PC-3 (cell line): ENCODE data around the gene IQSEC1.

Source experiments
- EZH2phosphoT487 ChIP-seq: fragments of 300-600 bp; sonication (generic); IDR thresholded peaks from 2 replicates; pipeline ENCODE4 v1.6.1; 2018; ENCODE audit warnings: mild to moderate bottlenecking, antibody characterized with exemption, low read length, borderline replicate concordance
- TF ChIP-seq, protein P1 (sequence below): fragments of 300-600 bp; sonication (generic); conservative IDR thresholded peaks from 2 replicates; pipeline ENCODE4 v1.5.1; 2017; ENCODE audit warnings: antibody characterized with exemption, low read depth, mild to moderate bottlenecking, low read length

DNA sequence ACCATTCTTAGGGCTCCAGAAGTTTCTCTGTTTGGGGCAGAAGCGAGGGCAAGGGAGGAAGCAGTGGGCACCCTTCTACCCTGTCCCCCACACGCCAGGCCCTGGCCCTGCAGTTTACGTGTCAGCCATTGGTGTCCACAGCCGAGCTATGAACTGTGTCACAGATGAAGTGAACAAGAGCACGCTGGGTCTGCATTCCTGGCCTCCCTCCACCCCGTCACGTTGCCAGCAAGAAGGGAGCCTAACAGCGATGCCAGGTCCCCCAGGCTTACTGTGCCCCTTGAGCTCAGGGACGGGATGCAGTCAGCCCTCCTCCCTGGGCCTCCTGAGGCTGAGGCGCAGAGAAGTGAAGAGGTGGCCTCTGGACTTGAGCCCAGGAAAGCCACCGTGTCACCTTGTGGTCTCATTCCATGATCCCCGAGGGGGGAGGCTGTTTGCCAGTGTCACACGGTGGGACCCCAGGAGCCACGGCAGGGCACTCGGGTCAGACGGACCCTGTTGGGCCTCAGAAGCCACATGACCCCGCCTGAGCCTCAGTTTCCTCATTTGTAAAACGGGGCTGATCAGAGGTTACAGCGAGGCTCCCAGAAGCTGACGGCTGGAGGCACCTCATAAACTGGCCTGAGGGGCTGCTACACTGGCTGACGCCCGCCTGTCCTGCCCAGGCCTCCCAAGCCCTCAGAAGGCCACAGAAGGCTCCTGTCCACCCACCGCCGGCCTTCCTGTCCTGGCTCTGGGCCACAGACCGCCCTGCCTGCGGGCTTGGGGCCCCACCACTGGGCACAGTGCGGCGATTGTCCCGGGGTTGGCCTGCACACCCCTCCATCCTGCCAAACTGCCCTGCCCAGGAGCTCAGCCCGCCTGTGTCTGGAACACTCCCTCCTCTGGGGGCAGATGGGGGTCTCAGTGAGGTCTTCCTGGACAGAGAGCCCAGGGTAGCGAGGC, 18.6 kb downstream of the IQSEC1 start:
- TF ChIP-seq EZH2phosphoT487 = no peak
- TF ChIP-seq, protein P1, sequence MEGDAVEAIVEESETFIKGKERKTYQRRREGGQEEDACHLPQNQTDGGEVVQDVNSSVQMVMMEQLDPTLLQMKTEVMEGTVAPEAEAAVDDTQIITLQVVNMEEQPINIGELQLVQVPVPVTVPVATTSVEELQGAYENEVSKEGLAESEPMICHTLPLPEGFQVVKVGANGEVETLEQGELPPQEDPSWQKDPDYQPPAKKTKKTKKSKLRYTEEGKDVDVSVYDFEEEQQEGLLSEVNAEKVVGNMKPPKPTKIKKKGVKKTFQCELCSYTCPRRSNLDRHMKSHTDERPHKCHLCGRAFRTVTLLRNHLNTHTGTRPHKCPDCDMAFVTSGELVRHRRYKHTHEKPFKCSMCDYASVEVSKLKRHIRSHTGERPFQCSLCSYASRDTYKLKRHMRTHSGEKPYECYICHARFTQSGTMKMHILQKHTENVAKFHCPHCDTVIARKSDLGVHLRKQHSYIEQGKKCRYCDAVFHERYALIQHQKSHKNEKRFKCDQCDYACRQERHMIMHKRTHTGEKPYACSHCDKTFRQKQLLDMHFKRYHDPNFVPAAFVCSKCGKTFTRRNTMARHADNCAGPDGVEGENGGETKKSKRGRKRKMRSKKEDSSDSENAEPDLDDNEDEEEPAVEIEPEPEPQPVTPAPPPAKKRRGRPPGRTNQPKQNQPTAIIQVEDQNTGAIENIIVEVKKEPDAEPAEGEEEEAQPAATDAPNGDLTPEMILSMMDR = no peak
